IMR-90 (cell line): ENCODE data around the gene OTOGL.

Source experiments
- CEBPB ChIP-seq: IDR thresholded peaks from 2 replicates; pipeline ENCODE4 v1.6.1; 2012; ENCODE audit warnings: low read depth, low read length, improper control_type of control experiment
- CTCF ChIP-seq: conservative IDR thresholded peaks from 2 replicates; pipeline ENCODE4 v1.5.1; 2012; ENCODE audit warnings: mild to moderate bottlenecking, low read depth, low read length, improper control_type of control experiment
- POLR2A ChIP-seq: IDR thresholded peaks from 2 replicates; pipeline ENCODE4 v1.6.1; 2012; ENCODE audit warnings: mild to moderate bottlenecking, low read depth, low read length
- SMC3 ChIP-seq: fragments of 150-350 bp; IDR thresholded peaks from 2 replicates; pipeline ENCODE4 v1.6.1; 2016; ENCODE audit warnings: low read depth, mild to moderate bottlenecking, antibody characterized with exemption, low read length, moderate library complexity

GRCh38 chr12:80320121-80320678, 220.9 kb downstream of the OTOGL start:
- no peak for TF ChIP-seq CTCF
- TF ChIP-seq SMC3 = no peak
- no peak for TF ChIP-seq POLR2A
- no peak for TF ChIP-seq CEBPB
